ENCODE data around the gene CHD5.

GRCh38 chr1:6112690-6113005, 67.5 kb downstream of the CHD5 start:
- TF ChIP-seq POLR2A (IDR thresholded peaks at IDR 0.05) (no peak), CTCF (IDR thresholded peaks at IDR 0.05) (no peak)

Measured in esophagus squamous epithelium (tissue), 4 donors.